GM13977 (cell line): ENCODE measurements around the gene SCYGR1.

Experiments
- DNase-seq: peaks from one replicate; pipeline ENCODE4 v3.0.0; 2012; ENCODE audit warnings: low spot score
- in situ Hi-C: fragments of 300-500 bp; cut with MboI; formaldehyde crosslinking; loops from one replicate; pipeline ENCODE4 v1.12.0; 2022; ENCODE audit warnings: low sequenced_read_pairs, low pct_unique_long_range_greater_than_20kb, mixed read lengths, inconsistent platforms; ENCODE audit not compliant: unreplicated experiment
- TF ChIP-seq, protein P1 (sequence below): IDR thresholded peaks from 2 replicates; pipeline ENCODE4 v1.5.1; 2012; ENCODE audit warnings: mild to moderate bottlenecking, control low read depth; ENCODE audit not compliant: insufficient read depth; ENCODE audit errors: extremely low read depth, missing control alignments

Gene SCYGR1

DNA sequence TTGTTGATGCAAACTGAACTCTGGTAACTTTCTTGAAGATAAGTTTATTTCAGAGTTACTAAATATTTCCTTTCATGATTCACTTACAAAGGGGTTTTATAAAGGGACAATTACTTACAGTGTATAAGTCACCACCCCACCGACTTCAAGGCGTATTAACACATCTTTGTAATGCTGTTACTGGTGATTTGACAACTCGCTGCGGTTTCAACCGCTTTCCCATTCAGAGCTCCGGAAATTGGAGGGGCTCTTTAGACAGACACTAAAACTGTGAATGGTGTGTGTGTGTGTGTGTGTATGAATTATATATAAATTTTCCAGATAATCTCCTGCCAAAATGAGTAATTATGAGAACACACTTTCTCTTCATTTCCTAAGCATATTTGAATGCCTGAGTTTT lies 13.6 kb downstream of the SCYGR1 start:
- no peak for DNase-seq
- in situ Hi-C loops: no loop called here
- TF ChIP-seq, protein P1, sequence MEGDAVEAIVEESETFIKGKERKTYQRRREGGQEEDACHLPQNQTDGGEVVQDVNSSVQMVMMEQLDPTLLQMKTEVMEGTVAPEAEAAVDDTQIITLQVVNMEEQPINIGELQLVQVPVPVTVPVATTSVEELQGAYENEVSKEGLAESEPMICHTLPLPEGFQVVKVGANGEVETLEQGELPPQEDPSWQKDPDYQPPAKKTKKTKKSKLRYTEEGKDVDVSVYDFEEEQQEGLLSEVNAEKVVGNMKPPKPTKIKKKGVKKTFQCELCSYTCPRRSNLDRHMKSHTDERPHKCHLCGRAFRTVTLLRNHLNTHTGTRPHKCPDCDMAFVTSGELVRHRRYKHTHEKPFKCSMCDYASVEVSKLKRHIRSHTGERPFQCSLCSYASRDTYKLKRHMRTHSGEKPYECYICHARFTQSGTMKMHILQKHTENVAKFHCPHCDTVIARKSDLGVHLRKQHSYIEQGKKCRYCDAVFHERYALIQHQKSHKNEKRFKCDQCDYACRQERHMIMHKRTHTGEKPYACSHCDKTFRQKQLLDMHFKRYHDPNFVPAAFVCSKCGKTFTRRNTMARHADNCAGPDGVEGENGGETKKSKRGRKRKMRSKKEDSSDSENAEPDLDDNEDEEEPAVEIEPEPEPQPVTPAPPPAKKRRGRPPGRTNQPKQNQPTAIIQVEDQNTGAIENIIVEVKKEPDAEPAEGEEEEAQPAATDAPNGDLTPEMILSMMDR: no peak

DNA sequence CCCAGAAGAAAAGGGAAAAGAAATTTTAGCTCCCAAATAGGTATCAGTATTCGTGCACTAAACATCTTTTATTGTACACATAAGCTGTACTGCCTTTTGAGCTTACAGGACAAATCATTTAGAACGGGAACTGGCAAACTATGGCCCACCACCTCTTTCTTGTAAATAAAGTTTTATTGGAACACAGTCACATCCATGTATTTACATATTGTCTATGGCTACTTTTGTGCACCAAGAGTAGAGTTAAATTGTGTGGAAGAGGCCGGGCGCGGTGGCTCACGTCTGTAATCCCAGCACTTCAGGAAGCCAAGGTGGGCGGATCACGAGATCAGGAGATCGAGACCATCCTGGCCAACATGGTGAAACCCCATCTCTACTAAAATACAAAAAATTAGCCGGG lies 14.4 kb downstream of the SCYGR1 start:
- in situ Hi-C loops: no loop called here
- TF ChIP-seq, protein P1: no peak
- DNase-seq: no peak

DNA sequence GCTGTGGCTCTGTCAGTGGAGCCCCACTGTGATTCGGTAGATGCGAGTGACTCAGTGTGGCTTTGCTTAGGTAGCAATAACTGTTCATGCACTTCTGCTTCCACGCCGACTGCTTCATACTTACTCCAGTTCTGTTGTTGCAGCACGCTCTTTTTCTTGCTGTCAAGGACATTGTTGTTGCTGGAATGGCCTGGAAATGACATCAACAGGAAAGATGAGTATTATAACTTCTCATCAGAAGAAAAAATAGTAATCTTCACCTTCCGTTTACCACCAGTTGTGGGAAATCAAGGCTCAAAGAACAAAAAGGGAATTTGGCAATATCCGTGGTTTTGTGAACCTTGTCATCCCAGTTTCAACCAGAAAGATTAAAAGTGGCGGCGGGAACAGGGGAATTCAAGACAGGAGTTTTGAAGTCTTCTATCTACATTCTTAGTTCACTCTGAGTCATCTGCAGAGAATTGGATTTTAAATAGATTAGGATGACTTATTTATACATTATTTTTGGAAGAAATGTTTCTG lies 16.9 kb downstream of the SCYGR1 start:
- in situ Hi-C loops: no loop called here

DNA sequence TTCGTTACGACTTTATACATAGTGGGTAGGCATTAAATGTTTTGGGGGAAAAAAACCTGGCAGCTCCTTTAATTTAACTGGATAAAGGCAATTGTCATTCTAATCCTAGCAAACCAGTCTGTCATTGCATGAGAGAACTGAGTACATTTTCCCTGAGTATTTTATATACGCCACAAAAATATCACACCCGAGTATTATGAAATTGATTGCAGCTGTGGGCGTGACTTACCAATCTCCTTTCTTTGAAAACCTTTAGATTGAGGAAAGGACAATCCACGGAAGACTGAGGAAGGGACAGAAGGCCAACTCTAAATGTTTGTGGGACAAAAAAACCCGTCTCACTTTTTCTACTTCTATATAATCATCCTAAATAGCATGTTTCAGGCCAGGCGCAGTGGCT lies 17.7 kb downstream of the SCYGR1 start:
- TF ChIP-seq, protein P1: no peak
- in situ Hi-C loops: no loop called here
- DNase-seq: no peak

More for the DNA sequence above, 16.9 kb downstream of the SCYGR1 start:
- TF ChIP-seq, protein P1: no peak
- DNase-seq: no peak

DNA sequence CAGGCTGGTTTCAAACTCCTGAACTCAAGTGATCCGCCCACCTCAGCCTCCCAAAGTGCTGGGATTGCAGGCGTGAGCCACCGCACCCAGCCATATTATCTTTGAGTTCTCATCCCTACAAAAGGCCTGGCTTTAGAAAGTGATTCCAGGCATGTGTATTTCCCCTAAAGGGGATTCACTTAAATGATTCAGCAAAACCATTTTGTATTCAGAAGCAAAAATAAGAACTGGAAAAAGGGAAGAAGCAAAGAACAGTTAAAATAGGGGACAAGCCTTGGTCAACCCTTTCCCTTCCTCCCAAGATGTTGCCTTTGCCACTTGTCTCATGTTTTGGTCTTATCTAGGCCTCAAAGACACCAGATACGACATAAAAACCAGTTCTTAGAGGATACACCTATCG lies 19.2 kb downstream of the SCYGR1 start:
- TF ChIP-seq, protein P1: no peak
- no peak for DNase-seq
- in situ Hi-C loops: no loop called here

DNA sequence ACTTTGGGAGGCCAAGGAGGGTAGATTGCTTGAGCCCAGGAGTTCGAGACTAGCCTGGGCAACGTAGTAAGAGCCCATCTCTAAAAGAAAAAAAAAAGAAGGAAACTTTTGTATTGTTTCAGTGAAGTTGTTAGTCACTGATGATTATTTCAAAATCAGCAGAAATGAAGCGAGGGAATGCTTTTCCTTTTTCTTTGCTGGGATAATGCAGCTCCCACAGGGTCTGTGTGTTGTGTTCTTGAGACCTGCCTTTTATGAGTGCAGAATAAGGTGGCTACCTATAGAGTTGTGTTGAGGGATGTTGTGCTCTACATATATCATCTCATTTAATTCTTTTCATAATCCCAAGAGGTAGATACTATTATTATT lies 20.3 kb downstream of the SCYGR1 start:
- DNase-seq: no peak
- TF ChIP-seq, protein P1: no peak
- in situ Hi-C loops: no loop called here

DNA sequence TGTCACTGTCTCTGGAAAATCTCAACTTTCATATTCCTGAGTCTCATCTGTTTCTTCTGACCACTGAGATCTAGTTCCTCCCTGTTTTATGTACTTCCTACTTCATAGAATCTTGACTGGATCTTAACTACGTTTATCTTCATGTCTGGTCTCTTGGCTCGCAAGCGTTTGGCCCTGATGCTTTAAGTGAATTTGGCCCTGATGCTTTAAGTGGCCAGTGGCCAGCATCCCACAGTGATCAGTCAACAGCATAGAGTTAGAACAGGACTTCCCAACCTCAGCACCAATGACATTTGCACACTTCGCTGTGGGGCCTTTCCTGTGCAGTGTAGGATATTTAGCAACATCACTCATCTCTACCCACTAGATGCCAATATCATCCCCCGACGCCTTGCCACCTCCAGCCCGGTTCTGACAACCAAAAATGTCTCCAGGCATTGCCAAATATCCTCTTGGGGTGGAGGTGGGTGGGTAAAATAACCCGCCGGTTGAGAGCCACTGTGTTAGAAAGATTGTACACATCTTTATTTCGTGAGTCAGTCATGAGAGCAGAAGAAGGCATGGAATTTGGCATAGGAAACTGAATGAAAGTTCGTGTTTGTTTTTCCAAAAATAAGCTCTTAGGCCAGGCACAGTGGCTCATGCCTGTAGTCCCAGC lies 20.9 kb downstream of the SCYGR1 start:
- no peak for DNase-seq
- in situ Hi-C loops: no loop called here
- TF ChIP-seq, protein P1: no peak
